ENCODE results near the gene LGALS8.

Gene LGALS8

GRCh38 chr1:236543065-236543669 lies 19.4 kb downstream of the LGALS8 start:
- no peak for TF ChIP-seq ZNF274 (IDR thresholded peaks at IDR 0.05; ENCODE audit: low read depth, low read length)
- no peak overlapping the region for H3K4me3 ChIP-seq (ENCODE audit: low read length)

- no peak for TF ChIP-seq ZNF274 (IDR thresholded peaks at IDR 0.05; ENCODE audit: low read depth, low read length)
- no peak overlapping the region for H3K4me3 ChIP-seq (ENCODE audit: low read length)
These were observed 21.9 kb downstream of the LGALS8 start for GRCh38 chr1:236545621-236546169.

DNA sequence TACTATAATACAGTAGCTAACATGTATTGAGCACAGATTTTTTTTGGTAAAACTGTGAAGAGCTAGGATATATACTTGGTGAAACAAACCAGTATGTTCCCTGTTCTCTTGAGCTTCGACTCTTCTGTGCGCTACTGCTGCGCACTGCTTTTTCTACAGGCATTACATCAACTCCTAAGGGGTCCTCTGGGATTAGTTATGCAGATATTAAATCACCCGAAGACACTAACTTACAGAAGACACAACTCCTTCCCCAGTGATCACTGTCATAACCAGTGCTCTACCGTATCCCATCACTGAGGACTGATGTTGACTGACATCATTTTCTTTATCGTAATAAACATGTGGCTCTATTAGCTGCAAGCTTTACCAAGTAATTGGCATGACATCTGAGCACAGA lies 24.7 kb downstream of the LGALS8 start:
- TF ChIP-seq ZNF274 (IDR thresholded peaks at IDR 0.05; ENCODE audit: low read depth, low read length): no peak
- H3K4me3 ChIP-seq (ENCODE audit: low read length): no peak overlapping the region

DNA sequence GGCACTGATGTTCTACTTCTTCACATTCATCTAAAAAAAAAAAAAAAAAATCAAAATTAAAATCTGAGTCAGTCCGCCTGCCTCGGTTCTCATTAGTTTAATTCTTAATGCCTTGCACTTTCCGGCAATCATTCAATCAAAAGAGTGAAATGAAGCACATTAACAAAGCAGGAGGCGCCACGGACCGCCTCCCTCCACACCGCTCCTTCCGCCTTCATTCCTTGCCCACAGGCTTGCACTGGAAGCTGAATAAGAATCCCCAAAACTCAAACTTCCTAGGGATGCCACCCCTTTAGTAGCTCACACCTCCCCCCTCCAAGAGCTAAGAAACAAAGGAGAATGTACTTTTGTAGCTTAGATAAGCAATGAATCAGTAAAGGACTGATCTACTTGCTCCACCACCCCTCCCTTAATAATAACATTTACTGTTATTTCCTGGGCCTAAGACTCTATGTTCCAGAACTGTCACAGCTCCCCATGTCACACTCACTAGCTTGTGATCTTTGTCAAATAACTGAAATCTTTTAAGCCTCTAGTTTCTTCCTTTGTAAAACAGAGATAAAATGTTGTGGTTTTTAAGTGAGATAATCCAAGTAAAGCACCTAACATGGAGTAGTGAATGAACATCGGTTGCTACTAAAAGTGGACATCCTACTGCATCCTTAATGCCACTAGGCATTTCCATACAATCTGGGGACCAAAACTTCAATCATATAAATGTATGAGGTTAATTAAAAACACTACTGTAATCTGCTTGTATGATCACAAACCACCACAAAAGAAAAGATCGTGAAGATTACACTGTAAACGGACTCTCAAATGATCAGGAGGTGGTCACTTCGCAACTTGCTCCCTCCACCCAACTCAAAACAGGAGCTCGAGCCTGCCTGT lies 27.4 kb downstream of the LGALS8 start:
- no peak overlapping the region for H3K4me3 ChIP-seq (ENCODE audit: low read length)
- no peak for TF ChIP-seq ZNF274 (IDR thresholded peaks at IDR 0.05; ENCODE audit: low read depth, low read length)

- no peak for TF ChIP-seq ZNF274 (IDR thresholded peaks at IDR 0.05; ENCODE audit: low read depth, low read length)
- no peak overlapping the region for H3K4me3 ChIP-seq (ENCODE audit: low read length)
These were observed 28.3 kb downstream of the LGALS8 start for GRCh38 chr1:236552096-236552495.

- no peak for TF ChIP-seq ZNF274 (IDR thresholded peaks at IDR 0.05; ENCODE audit: low read depth, low read length)
These were observed 29.1 kb downstream of the LGALS8 start for GRCh38 chr1:236552901-236553300.

DNA sequence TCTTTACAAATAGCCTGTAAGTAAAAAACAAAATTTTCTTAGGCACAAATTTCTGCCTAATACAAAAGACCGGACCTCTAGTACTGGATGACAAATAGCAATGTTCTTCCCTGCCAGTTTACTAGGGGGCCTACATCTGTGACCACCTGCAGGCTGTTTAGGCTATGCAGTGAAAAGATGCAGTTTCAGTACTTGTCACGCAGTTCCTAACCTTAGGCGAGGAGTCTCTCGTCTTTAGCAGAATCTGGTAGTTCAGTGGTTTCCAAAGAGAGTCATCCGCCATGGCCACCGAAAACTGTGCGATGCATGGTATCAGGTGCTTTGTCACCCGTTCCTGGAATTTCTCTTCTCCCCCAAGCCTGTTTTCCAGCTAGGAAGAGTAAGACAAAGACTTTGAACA lies 29.6 kb downstream of the LGALS8 start:
- H3K4me3 ChIP-seq (ENCODE audit: low read length): no peak overlapping the region
- no peak for TF ChIP-seq ZNF274 (IDR thresholded peaks at IDR 0.05; ENCODE audit: low read depth, low read length)

More at GRCh38 chr1:236552901-236553300, 29.1 kb downstream of the LGALS8 start:
- no peak overlapping the region for H3K4me3 ChIP-seq (ENCODE audit: low read length)

DNA sequence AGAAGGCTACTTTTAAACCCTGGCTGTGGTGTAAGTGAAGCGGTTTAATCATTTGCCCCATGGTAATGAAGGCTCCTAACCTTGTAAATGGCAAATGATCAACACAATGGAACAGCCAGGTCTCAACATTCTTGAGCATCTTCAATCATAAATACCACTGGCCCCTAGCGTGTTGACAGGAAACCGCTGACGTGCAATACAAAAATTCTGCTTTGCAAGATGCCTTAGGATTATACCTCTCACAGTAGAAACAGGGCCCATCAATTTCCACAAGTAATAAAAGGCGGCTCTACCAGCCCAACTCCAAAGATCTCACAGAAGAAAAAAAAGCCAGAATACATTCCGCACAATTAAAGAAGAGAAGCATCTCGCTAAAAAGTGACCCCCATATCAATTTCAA lies 32.8 kb downstream of the LGALS8 start:
- TF ChIP-seq ZNF274 (IDR thresholded peaks at IDR 0.05; ENCODE audit: low read depth, low read length): no peak
- no peak overlapping the region for H3K4me3 ChIP-seq (ENCODE audit: low read length)

- no peak for TF ChIP-seq ZNF274 (IDR thresholded peaks at IDR 0.05; ENCODE audit: low read depth, low read length)
These were observed 34.3 kb downstream of the LGALS8 start for GRCh38 chr1:236558081-236558480.

GRCh38 chr1:236558846-236559245 lies 35.1 kb downstream of the LGALS8 start:
- TF ChIP-seq ZNF274 (IDR thresholded peaks at IDR 0.05; ENCODE audit: low read depth, low read length): no peak
- H3K4me3 ChIP-seq (ENCODE audit: low read length): no peak overlapping the region

More at GRCh38 chr1:236558081-236558480, 34.3 kb downstream of the LGALS8 start:
- no peak overlapping the region for H3K4me3 ChIP-seq (ENCODE audit: low read length)

- no peak overlapping the region for H3K4me3 ChIP-seq (ENCODE audit: low read length)
- no peak for TF ChIP-seq ZNF274 (IDR thresholded peaks at IDR 0.05; ENCODE audit: low read depth, low read length)
These were observed 36.5 kb downstream of the LGALS8 start for GRCh38 chr1:236560213-236560771.

- no peak overlapping the region for H3K4me3 ChIP-seq (ENCODE audit: low read length)
- TF ChIP-seq ZNF274 (IDR thresholded peaks at IDR 0.05; ENCODE audit: low read depth, low read length): no peak
These were observed 38.2 kb downstream of the LGALS8 start for GRCh38 chr1:236561976-236562375.

DNA sequence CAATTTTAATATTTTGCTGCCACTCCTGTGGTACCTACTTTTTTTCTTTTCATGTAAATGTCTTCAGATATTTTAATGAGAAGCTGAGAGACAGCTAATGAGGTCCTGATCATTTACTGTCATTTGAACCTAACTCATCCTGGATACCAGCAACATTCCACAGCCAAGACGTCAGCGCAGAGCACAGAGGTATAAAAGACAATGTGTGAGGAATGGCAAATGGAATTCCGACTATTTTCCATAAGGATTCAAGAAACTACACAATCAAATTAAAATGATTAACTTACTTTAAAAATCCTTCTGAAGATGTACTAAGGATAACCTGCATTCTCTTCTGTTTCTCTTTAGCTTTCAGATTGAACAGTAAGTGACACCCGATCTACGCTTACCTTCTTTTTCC lies 41.7 kb downstream of the LGALS8 start:
- no peak overlapping the region for H3K4me3 ChIP-seq (ENCODE audit: low read length)
- TF ChIP-seq ZNF274 (IDR thresholded peaks at IDR 0.05; ENCODE audit: low read depth, low read length): no peak

DNA sequence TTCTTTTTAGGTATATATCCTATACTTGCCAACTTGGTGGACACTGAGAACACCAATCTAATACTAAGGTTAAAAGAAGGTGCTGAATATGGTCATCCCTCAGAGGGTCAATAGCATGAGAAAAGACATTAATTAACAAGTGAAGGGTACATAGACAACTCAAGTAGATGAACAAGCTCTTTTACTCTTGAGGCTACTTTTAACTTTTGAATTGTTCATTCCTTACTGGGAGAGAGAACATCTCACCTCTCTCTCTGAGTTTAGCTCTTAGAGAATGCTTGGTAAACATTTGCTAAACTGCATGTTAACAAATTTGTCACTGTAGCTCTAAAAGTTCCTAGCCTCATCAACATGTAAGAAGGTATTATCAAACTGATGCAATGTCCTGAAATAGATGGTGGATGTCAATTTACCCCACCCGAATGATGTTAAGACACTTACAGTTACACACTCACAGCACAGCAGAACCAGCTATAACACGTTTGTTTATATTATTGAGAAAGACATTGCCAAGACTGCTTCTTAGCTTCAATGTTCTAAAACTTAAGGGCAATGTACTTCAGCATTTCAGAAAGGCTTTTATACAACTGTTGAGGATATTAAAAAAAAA lies 44.6 kb downstream of the LGALS8 start:
- no peak for TF ChIP-seq ZNF274 (IDR thresholded peaks at IDR 0.05; ENCODE audit: low read depth, low read length)
- no peak overlapping the region for H3K4me3 ChIP-seq (ENCODE audit: low read length)
